WTC11 (cell line): ENCODE measurements around the gene PXYLP1.

Source experiments
- NFE2L1 ChIP-seq: sonication (generic); formaldehyde crosslinking; IDR thresholded peaks from 2 replicates; pipeline ENCODE4 v1.8.1; 2023; ENCODE audit warnings: missing genetic modification reagents
- PRRX2 ChIP-seq: fragments of 250-450 bp; sonication (Bioruptor Pico); IDR thresholded peaks from 2 replicates; pipeline ENCODE4 v1.8.0; 2021; ENCODE audit warnings: mild to moderate bottlenecking
- TCF7 ChIP-seq: sonication (generic); formaldehyde crosslinking; IDR thresholded peaks from 2 replicates; pipeline ENCODE4 v1.8.0; 2022; ENCODE audit warnings: mild to moderate bottlenecking, low read depth, missing genetic modification reagents, moderate library complexity
- TEAD4 ChIP-seq: sonication (generic); formaldehyde crosslinking; IDR thresholded peaks from 2 replicates; pipeline ENCODE4 v1.8.0; 2022; ENCODE audit warnings: mild to moderate bottlenecking, missing genetic modification reagents
- ZNF121 ChIP-seq: sonication (generic); formaldehyde crosslinking; IDR thresholded peaks from 2 replicates; pipeline ENCODE4 v1.8.0; 2023; ENCODE audit warnings: missing genetic modification reagents
- TF ChIP-seq, protein P1 (sequence below): sonication (generic); formaldehyde crosslinking; IDR thresholded peaks from 2 replicates; pipeline ENCODE4 v1.8.0; 2023; ENCODE audit warnings: missing genetic modification reagents, mild to moderate bottlenecking, borderline replicate concordance
- TF ChIP-seq, protein P2 (sequence below): fragments of 200-600 bp; IDR thresholded peaks from 2 replicates; pipeline ENCODE4 v1.8.0; 2022; ENCODE audit warnings: antibody characterized with exemption
- TF ChIP-seq, protein P3 (sequence below): sonication (generic); formaldehyde crosslinking; IDR thresholded peaks from 2 replicates; pipeline ENCODE4 v1.8.0; 2022; ENCODE audit warnings: mild to moderate bottlenecking, missing genetic modification reagents
- TF ChIP-seq, protein P4 (sequence below): sonication (generic); formaldehyde crosslinking; IDR thresholded peaks from 2 replicates; pipeline ENCODE4 v1.8.1; 2023; ENCODE audit warnings: mild to moderate bottlenecking, missing genetic modification reagents

DNA sequence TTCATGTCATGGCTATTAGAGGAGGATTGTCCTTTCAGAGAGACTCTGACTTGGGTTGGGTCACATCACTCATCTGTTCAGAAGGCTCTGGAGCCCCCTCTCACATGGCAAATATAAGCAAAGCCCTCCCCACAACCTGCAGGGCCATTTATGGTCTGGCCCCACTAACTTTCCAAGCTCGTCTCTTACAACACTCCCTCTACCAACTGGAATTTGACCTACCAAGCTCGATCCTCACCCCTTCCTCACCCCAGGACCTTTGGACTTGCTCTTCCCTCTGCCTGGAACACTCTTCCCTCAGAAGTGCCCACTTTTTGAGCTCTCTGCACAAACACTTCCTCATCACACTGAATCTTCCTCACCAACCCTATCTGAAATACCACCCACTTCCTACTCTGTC, 14.2 kb upstream of the PXYLP1 start:
- TF ChIP-seq, protein P1, sequence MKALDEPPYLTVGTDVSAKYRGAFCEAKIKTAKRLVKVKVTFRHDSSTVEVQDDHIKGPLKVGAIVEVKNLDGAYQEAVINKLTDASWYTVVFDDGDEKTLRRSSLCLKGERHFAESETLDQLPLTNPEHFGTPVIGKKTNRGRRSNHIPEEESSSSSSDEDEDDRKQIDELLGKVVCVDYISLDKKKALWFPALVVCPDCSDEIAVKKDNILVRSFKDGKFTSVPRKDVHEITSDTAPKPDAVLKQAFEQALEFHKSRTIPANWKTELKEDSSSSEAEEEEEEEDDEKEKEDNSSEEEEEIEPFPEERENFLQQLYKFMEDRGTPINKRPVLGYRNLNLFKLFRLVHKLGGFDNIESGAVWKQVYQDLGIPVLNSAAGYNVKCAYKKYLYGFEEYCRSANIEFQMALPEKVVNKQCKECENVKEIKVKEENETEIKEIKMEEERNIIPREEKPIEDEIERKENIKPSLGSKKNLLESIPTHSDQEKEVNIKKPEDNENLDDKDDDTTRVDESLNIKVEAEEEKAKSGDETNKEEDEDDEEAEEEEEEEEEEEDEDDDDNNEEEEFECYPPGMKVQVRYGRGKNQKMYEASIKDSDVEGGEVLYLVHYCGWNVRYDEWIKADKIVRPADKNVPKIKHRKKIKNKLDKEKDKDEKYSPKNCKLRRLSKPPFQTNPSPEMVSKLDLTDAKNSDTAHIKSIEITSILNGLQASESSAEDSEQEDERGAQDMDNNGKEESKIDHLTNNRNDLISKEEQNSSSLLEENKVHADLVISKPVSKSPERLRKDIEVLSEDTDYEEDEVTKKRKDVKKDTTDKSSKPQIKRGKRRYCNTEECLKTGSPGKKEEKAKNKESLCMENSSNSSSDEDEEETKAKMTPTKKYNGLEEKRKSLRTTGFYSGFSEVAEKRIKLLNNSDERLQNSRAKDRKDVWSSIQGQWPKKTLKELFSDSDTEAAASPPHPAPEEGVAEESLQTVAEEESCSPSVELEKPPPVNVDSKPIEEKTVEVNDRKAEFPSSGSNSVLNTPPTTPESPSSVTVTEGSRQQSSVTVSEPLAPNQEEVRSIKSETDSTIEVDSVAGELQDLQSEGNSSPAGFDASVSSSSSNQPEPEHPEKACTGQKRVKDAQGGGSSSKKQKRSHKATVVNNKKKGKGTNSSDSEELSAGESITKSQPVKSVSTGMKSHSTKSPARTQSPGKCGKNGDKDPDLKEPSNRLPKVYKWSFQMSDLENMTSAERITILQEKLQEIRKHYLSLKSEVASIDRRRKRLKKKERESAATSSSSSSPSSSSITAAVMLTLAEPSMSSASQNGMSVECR (CRISPR knock-in tag) = no peak
- no peak for TF ChIP-seq TCF7 (CRISPR knock-in tag)
- no peak for TF ChIP-seq PRRX2
- TF ChIP-seq, protein P2, sequence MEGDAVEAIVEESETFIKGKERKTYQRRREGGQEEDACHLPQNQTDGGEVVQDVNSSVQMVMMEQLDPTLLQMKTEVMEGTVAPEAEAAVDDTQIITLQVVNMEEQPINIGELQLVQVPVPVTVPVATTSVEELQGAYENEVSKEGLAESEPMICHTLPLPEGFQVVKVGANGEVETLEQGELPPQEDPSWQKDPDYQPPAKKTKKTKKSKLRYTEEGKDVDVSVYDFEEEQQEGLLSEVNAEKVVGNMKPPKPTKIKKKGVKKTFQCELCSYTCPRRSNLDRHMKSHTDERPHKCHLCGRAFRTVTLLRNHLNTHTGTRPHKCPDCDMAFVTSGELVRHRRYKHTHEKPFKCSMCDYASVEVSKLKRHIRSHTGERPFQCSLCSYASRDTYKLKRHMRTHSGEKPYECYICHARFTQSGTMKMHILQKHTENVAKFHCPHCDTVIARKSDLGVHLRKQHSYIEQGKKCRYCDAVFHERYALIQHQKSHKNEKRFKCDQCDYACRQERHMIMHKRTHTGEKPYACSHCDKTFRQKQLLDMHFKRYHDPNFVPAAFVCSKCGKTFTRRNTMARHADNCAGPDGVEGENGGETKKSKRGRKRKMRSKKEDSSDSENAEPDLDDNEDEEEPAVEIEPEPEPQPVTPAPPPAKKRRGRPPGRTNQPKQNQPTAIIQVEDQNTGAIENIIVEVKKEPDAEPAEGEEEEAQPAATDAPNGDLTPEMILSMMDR = no peak
- TF ChIP-seq, protein P3, sequence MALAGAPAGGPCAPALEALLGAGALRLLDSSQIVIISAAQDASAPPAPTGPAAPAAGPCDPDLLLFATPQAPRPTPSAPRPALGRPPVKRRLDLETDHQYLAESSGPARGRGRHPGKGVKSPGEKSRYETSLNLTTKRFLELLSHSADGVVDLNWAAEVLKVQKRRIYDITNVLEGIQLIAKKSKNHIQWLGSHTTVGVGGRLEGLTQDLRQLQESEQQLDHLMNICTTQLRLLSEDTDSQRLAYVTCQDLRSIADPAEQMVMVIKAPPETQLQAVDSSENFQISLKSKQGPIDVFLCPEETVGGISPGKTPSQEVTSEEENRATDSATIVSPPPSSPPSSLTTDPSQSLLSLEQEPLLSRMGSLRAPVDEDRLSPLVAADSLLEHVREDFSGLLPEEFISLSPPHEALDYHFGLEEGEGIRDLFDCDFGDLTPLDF = no peak
- TF ChIP-seq, protein P4, sequence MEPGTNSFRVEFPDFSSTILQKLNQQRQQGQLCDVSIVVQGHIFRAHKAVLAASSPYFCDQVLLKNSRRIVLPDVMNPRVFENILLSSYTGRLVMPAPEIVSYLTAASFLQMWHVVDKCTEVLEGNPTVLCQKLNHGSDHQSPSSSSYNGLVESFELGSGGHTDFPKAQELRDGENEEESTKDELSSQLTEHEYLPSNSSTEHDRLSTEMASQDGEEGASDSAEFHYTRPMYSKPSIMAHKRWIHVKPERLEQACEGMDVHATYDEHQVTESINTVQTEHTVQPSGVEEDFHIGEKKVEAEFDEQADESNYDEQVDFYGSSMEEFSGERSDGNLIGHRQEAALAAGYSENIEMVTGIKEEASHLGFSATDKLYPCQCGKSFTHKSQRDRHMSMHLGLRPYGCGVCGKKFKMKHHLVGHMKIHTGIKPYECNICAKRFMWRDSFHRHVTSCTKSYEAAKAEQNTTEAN (CRISPR knock-in tag) = no peak
- no peak for TF ChIP-seq ZNF121 (CRISPR knock-in tag)
- TF ChIP-seq NFE2L1 = no peak
- TF ChIP-seq TEAD4 (CRISPR knock-in tag) = no peak
